GM12801 (cell line): ENCODE measurements around the gene TCTN1.

Experiments
- TF ChIP-seq, protein P1 (sequence below): IDR thresholded peaks from one replicate; pipeline ENCODE4 v1.5.1; 2011; ENCODE audit warnings: control low read depth; ENCODE audit not compliant: insufficient read length; ENCODE audit errors: extremely low read depth

Gene TCTN1

DNA sequence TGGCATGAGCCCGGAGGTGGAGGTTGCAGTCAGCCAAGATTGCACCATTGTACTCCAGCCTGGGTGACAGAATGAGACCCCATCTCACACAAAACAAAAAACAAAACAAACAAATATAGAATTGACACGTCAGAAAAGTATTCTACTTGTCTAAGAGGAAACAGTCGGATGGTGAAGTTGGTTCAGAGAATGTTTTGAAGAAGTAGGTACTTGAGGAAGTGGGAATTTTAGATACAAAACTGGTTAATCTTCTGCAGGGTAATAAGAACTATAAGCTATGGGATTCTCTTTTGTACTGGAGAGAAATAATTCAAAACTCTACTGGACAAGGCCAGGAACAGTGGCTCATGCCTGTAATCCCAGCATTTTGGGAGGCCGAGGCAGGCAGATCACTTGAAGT, 14.6 kb upstream of the TCTN1 start:
- TF ChIP-seq, protein P1, sequence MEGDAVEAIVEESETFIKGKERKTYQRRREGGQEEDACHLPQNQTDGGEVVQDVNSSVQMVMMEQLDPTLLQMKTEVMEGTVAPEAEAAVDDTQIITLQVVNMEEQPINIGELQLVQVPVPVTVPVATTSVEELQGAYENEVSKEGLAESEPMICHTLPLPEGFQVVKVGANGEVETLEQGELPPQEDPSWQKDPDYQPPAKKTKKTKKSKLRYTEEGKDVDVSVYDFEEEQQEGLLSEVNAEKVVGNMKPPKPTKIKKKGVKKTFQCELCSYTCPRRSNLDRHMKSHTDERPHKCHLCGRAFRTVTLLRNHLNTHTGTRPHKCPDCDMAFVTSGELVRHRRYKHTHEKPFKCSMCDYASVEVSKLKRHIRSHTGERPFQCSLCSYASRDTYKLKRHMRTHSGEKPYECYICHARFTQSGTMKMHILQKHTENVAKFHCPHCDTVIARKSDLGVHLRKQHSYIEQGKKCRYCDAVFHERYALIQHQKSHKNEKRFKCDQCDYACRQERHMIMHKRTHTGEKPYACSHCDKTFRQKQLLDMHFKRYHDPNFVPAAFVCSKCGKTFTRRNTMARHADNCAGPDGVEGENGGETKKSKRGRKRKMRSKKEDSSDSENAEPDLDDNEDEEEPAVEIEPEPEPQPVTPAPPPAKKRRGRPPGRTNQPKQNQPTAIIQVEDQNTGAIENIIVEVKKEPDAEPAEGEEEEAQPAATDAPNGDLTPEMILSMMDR = no peak

DNA sequence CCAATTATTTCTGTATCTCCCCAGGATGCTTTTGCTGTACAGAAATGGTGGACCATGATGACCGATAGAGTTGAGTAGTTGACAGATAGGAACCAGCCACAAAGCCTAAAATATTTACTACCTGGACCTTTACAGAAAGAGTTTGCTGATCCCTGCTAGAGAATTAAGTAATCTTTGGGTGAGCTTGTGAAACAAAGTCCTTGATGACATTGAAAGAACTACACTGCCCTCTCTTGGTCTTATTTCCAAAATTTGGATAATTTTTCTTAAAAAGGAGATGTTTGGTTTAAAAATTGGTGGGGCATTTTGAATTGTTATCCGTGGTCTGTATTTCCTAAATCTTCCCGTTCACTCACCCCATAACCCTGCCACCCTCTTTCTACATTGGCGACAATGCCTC, 13.7 kb upstream of the TCTN1 start:
- TF ChIP-seq, protein P1 = no peak

- TF ChIP-seq, protein P1 = no peak
Observed at GRCh38 chr12:110606253-110606611, 7.7 kb upstream of the TCTN1 start.

DNA sequence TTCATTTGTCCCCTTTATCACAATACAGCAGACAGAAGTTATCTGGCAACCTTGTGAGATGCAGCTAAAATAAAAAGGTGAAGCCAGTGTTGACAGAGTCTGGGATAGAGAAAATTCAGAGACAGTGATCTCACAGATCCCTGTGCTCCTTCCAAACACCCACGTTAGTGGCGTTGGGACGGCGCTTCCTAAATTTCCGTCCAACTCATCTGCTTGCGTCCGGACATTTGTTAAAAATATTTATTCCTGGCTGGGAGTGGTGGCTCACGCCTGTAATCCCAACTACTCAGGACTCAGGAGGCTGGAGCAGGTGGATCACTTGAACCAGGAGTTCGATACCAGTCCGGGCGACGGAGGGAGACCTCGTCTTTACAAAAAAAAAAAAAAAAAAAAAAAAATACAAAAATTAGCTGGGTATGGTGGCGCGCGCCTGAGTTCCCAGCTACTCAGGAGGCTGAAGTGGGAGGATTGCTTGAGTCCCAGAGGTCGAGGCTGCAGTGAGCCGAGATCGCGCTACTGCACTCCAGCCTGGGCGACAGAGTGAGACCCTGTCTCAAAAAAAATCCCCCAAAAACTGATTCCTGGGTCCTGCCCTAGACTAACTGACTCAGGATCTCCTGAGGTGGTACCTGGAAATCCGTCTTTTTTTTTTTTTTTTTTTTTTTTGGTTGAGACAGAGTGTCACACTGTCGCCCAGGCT, 708 bp upstream of the TCTN1 start:
- TF ChIP-seq, protein P1 = no peak

- TF ChIP-seq, protein P1 = no peak
Observed at GRCh38 chr12:110615171-110615570, 1.2 kb downstream of the TCTN1 start.

- TF ChIP-seq, protein P1 = no peak
Observed at GRCh38 chr12:110616471-110617115, 2.7 kb downstream of the TCTN1 start.

DNA sequence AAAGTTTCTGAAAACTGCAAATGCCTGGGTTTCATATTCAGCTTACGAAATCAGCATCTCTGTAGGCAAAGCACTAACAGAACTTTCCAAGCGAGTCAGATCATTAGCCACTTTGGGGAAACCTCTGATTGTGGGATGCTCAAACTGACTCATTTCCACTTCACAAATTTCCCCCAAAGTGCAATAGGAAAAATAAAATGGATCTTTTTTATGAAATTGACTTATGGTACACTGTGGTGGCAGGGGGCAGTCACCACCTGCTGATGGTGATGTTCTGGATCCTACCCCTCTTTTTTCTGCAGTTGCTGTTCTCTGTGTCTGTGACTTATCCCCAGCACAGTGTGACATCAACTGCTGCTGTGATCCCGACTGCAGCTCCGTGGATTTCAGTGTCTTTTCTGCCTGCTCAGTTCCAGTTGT, 5.6 kb downstream of the TCTN1 start:
- TF ChIP-seq, protein P1 = no peak
